D341Med (cell line): Measurements from ENCODE around the gene SCARF1.
A peak's percentile ranks its signal among the peaks of the same experiment; 100 is the strongest.

ENCODE experiments used
- DNase-seq: peaks from one replicate; pipeline ENCODE4 v3.0.0; 2012; ENCODE audit warnings: low spot score

The SCARF1 gene

GRCh38 chr17:1648173-1648962 is 2.8 kb upstream of the SCARF1 start:
- peak; percentile 48 for DNase-seq

- no peak for DNase-seq
Measured at GRCh38 chr17:1647802-1648171, 2.3 kb upstream of the SCARF1 start.

GRCh38 chr17:1646199-1646875 is 805 bp upstream of the SCARF1 start:
- no peak for DNase-seq

- DNase-seq: no peak
Measured at GRCh38 chr17:1644493-1645206, 882 bp downstream of the SCARF1 start.

DNA sequence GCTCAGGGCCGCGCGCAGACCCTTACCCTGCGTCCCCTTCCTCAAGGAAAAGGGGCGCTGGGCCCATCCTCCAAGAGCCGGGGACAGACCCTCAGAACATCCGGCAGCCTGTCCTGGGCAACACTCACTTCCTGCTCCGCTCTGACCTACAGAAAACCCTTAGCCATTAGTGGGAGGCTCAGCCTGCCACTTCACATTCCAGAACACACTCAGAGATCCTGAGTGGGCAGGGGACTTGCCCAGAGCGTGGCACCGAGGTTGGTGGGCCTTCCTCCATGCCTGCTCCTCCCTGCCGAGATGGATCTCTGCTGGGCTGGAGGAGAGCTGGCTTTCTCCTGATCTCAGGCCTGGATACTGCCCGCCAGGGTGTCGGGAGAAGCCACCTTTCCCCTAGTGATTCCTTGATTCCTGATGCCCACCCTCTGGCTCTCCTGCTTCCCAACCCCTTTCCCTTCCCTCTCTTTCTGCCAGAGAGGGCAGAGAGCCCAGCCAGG is 1.5 kb downstream of the SCARF1 start:
- no peak for DNase-seq

DNA sequence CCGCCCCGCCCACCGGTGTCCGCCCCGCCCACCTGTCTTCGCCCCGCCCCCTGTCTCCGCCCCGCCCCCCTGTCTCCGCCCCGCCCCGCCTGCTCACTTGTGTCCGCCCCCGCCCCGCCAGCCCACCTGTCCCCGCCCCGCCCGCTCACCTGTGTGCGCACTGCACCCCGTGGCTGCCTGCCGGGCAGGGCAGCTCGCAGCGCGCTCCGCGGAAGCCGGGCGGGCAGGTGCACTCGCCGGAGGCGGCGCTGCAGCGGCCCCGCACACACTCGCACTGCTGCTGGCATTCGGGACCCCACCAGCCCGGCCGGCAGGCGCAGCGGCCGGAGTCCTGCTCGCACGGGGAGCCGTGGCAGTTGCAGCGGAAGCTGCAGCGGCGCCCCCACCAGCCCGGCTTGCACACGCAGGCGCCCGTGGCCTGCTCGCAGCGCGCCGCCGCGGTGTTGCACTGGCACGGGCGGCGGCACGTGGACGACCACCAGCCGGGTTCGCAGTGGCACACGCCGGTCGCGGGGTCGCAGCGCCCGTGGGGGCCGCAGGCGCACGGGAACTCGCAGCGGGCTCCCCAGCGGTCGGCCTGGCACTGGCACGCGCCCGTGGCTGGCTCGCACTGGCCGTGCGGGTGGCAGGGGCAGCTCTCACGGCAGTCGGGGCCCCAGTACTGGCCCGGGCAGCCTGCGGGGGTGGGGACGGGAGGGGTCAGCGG is 2.1 kb downstream of the SCARF1 start:
- DNase-seq: peak; percentile 41

DNA sequence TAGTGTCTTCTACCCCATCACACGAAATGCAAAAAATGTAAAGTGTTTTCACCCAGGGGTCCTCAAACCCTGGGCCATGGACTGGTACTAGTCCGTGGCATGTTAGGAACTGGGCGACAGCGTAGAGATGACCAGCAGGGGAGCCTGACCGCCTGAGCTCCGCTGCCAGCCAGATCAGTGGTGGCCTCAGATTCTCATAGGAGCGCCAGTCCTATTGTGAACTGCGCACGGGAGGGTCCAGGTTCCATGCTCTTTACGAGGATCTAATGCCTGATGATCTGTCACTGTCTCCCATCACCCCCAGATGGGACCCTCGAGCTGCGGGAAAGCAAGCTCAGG is 4.5 kb downstream of the SCARF1 start:
- no peak for DNase-seq

GRCh38 chr17:1640329-1641064 is 5.0 kb downstream of the SCARF1 start:
- no peak for DNase-seq

GRCh38 chr17:1639549-1640180 is 5.9 kb downstream of the SCARF1 start:
- DNase-seq: no peak

- no peak for DNase-seq
Measured at GRCh38 chr17:1638624-1639300, 6.8 kb downstream of the SCARF1 start.

GRCh38 chr17:1638171-1638590 is 7.4 kb downstream of the SCARF1 start:
- no peak for DNase-seq

- DNase-seq: no peak
Measured at GRCh38 chr17:1636732-1637285, 8.7 kb downstream of the SCARF1 start.

- no peak for DNase-seq
Measured at GRCh38 chr17:1635675-1636465, 9.7 kb downstream of the SCARF1 start.

DNA sequence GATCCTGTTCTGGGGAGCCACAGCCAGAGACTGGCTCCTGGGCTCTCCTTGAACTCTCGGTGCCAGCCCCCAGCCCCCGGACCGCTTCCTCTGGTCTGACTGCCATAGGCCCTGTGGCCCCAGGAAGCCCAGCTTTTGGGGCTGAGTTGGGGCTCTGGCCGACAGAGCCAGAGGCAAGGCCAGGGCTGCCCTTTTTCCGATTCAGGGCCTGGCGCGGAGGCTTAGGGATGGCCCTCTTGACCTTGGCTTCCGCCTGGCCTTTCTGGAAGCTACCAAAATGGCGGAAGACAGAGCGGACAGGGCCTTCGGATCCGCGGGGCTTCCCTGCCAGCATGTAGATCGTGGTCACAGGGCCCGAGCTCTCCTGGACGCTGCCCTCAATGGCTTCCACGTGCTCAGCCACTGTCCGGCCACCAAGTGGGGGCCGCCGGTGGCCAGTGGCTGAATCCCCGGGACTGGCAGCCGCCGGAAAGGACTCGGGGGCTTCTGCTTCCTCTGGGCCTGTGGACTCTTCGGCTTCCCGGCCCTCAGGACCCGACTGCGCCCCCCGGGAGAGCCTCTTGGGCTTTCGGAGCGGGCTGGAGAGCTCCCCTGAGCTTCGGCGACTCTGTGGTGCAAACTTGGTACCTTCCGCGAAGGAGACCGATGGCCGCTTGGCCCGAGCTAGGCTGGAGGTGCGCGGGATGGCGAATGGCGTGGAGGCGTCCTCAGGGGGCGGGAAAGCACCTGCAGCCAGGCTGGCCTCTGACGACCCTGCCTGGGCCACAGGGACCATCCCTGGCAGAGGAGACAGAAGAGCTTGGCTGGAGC is 10.5 kb downstream of the SCARF1 start:
- no peak for DNase-seq

DNA sequence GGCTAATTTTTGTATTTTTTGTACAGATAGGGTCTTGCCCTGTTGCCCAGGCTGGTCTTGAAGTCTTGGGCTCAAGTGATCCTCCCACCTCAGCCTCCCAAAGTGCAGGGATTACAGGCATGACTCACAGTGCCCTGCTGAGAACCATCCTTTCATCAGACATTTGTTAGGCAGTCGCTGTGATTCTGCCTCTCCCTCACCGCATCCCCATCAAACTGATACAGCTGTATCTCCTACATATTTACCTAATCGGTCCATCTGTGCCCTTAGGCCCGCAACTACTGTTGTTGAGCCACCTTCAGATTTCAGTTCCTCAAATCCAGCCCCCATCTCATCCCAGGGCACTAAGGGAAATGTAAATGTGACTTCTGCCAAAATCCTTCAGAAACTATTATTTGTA is 14.9 kb downstream of the SCARF1 start:
- DNase-seq: no peak

- peak; percentile 73 for DNase-seq
Measured at GRCh38 chr17:1629504-1630310, 15.8 kb downstream of the SCARF1 start.

DNA sequence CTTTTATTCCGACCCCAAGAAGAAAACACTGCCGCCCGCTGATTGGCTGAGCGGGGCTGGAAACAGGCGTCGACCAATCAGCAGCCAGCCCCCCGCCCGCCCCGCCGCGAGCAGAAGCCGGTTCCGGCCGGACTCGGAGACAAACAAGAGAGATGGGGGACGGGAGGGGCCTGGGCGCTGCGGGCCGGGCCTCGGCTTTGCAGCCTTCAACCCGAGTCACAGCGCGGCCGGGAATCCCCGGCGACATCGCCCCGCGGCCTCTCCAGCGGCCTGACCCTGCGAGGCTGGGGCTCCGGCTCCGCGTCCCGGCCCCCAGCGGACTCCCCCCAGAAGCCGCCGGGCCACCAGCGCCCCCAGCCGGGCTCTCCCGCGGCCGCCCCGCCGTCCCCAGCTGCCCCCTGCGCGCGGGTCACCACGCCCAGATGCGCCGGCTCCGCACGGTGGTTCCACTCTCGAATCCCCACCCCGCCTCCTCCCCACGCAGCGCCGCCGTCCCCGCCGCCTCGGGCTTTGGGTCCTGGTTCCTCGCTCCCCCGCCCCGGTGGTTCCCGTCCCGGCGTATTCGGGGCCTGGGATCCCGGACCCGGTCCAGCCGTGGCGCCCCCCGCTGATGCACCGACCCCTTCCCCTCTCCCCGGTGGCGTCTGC is 16.6 kb downstream of the SCARF1 start:
- DNase-seq: peak; percentile 92
